ENCODE measurements around the gene CNTN1.

GRCh38 chr12:40986001-40986400 lies 293.8 kb downstream of the CNTN1 start:
- no peak for TF ChIP-seq CTCF (IDR thresholded peaks at IDR 0.05)
- TF ChIP-seq POLR2A (IDR thresholded peaks at IDR 0.05), result no peak
